GM10266 (cell line): ENCODE measurements around the gene NBEA.

Source experiments
- DNase-seq: peaks from one replicate; pipeline ENCODE4 v3.0.0; 2012; ENCODE audit errors: extremely low spot score
- TF ChIP-seq, protein P1 (sequence below): IDR thresholded peaks from 2 replicates; pipeline ENCODE4 v1.5.1; 2012; ENCODE audit warnings: mild to moderate bottlenecking, low read depth; ENCODE audit not compliant: control insufficient read depth, insufficient read depth; ENCODE audit errors: missing control alignments

NBEA gene

DNA sequence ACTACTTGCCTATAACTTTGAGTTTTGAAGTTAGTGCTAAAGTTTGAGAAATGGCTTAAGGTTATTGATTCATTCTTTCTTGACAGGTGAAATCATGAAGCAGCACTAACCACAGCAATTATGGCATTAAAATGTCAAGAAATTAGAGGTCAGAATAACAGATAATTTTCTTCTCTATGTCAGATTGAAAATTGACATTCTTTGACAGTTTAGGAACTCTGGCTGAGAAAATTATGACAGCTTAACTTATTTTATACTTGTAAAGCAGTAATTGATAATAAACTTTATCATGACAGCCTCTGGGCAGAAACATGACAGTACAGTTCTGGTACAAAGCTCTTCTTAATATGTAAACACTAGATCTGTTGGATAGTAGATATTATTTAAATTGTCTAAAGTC, 689.6 kb downstream of the NBEA start:
- TF ChIP-seq, protein P1, sequence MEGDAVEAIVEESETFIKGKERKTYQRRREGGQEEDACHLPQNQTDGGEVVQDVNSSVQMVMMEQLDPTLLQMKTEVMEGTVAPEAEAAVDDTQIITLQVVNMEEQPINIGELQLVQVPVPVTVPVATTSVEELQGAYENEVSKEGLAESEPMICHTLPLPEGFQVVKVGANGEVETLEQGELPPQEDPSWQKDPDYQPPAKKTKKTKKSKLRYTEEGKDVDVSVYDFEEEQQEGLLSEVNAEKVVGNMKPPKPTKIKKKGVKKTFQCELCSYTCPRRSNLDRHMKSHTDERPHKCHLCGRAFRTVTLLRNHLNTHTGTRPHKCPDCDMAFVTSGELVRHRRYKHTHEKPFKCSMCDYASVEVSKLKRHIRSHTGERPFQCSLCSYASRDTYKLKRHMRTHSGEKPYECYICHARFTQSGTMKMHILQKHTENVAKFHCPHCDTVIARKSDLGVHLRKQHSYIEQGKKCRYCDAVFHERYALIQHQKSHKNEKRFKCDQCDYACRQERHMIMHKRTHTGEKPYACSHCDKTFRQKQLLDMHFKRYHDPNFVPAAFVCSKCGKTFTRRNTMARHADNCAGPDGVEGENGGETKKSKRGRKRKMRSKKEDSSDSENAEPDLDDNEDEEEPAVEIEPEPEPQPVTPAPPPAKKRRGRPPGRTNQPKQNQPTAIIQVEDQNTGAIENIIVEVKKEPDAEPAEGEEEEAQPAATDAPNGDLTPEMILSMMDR, result no peak
- no peak for DNase-seq

GRCh38 chr13:35643625-35644024, 701.6 kb downstream of the NBEA start:
- TF ChIP-seq, protein P1, result no peak

DNA sequence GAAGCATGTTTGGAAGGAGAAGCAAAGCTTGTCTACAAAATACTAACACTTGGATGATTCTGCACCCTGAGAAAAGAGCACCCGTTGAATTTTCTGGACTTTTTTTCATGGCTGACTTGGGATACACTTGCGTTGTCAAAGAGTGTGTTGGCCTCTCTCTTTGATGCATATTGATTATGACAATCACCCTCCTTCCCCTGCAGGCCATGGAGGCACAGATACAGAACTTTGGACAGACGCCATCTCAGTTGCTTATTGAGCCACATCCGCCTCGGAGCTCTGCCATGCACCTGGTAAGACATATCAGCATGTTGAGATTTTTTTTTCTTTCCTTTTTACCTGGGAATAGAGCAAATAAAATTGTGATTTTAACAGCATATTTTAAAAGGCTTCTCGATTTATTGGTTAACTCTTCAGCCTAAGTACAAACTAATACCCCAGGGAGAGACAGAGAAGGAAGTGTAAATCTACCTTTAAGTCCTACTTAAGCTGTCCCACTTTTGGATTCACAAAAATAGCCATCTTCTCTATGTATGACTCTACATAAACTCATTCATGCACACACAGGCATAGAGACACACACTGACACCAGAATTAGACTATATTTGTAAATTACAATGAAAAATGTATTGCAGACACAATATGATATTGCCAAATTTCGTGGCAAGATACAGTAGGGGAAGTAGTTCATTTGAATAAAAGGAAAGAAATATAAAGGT, 704.1 kb downstream of the NBEA start:
- DNase-seq, result no peak
- TF ChIP-seq, protein P1, result no peak

More at GRCh38 chr13:35643625-35644024, 701.6 kb downstream of the NBEA start:
- no peak for DNase-seq

- TF ChIP-seq, protein P1, result no peak
- no peak for DNase-seq
Measured at GRCh38 chr13:35648201-35648600, 706.1 kb downstream of the NBEA start.

DNA sequence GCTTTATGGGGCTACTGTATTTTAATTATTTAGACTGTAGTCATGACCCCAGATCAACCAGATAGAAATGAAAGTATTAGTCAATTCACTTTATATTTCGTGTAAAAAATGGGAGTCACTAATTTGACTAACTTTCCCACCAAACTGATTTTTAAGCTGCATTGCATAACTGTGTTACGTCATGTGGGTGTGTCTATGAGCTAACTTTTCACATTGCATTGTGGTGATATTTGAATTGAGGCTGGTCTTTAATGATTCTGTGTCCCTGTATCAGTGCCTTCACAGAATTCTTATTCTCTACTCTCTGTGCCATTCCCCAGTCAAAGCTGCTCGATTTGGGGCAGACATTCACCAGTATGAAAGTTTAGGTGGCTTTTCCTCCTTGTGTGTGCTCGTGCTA, 707.1 kb downstream of the NBEA start:
- TF ChIP-seq, protein P1, result no peak
- DNase-seq, result no peak

- TF ChIP-seq, protein P1, result no peak
- DNase-seq, result no peak
Measured at GRCh38 chr13:35659796-35660195, 717.7 kb downstream of the NBEA start.

DNA sequence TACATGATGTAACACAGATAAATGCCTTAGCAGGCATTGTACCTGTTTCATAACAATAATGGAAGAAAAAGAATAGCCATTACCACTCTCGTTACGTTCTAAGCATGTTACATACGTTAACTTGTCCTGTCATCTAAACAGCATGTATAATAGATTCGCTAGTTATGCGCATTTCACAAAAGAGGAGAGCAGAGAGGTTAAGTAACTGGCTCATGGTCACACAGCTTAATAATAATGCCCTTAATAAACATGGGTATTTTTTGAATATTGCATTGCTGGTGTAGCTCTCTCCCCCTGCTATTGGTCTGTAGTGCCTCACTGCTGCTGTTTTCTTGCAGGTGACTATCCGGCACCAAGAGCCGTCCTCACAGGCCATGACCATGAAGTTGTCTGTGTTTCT, 722.7 kb downstream of the NBEA start:
- DNase-seq, result no peak
- TF ChIP-seq, protein P1, result no peak
